ENCODE measurements around the gene MARCOL. TPM values are rescaled to one million over a fixed set of nuclear protein-coding genes. Genes with fewer than 3 reads are reported as not detected.

MARCOL gene
- total RNA-seq, 1 experiment from 2014 or later = not detected

DNA sequence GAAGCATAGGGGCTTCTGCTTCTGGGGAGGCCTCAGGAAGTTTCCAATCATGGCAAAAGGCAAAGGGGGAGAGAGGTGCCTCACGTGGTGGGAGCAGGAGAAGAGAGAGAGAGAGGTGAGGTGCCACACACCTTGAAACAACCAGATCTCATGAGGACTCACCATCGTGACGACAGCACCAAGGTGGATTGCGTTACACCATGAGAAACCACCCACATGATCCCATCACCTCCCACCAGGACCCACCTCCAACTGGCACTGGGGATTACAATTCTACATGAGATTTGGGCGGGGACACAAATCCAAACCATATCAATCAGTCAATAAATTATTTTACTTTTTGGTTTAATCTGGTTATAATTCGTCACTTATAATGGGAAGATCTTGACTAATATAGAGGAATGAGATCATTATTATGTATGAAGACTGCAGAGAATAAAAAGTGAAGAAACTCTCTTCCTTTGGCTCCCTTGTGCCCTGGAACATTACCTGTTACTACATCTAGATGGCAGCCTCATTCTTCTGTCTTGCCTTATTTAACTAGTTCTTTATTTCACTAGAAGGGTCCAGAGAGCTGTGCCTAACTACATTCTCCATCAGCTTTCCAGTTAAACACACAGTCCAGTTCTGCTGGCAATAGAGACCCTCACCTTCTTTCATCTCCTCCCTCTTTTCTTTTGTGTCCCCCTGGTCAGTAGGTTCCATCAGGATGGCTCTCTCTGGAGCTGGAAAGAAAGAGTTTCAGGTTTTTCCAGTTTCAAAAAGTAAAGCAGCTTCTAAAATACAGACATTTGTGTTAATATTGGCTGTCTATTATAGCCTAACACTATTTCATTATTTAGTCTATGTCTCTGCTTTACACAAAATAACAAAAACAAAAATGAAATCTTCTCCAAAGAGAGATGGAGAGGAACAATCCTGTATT lies 52.2 kb downstream of the MARCOL start:
- Histone ChIP-seq H3K4me2 (no peak overlapping the region), H3K27ac (no peak overlapping the region), H4K20me1 (ENCODE audit: insufficient read depth) (no peaks in the 10 kb centered on the region), H3K4me1 (replicated peaks; ENCODE audit: insufficient read depth) (no peaks in the 10 kb centered on the region), H3F3A (ENCODE audit: insufficient read depth, low read depth) (no peaks in the 10 kb centered on the region), H3K27me3 (ENCODE audit: insufficient read depth, low read depth) (no peaks in the 10 kb centered on the region), H3K4me3 (no peak overlapping the region), H3K9me3 (ENCODE audit: insufficient read depth, low read depth) (no peaks in the 10 kb centered on the region), H3K79me2 (ENCODE audit: low read depth) (no peaks in the 10 kb centered on the region), H2AFZ (no peak overlapping the region), H3K36me3 (ENCODE audit: low read depth) (no peaks in the 10 kb centered on the region), H3K9me2 (ENCODE audit: insufficient read depth) (no peaks in the 10 kb centered on the region)
- BruUV-seq (replicated peaks) = no TSS peak
- ChIA-PET POLR2A (ENCODE audit: unreplicated experiment) (no interaction called here), CTCF (interaction anchor here (0.5 to 1.4 kb wide), 5 partner anchors 92 to 1444 kb away, joined by 3 to 10 read pairs (median 5); no protein-coding TSS in a partner anchor)
- intact Hi-C loops (cut with micrococcal nuclease; ENCODE audit: unreplicated experiment) = loop anchor here (1.0 to 5.0 kb wide), 3 partner anchors 62 to 438 kb away; no protein-coding TSS in a partner anchor
- TF ChIP-seq EZH2 (IDR thresholded peaks at IDR 0.05; ENCODE audit: low read depth) (no peak), CTCF (conservative IDR thresholded peaks at IDR 0.05) (peak; percentile 68)
- no peak for DNase-seq

Other genes starting within 250 kb of the MARCOL start
- 0.13 TPM in 1 of 2 replicates, not detected in the other for gene SPINK5, start 174.5 kb upstream of the MARCOL start, total RNA-seq (2021)
- not detected in 2 replicates for gene SPINK14, start 70.0 kb upstream of the MARCOL start, total RNA-seq (2021)
- not detected in 2 replicates for gene SPINK6, start 35.5 kb upstream of the MARCOL start, total RNA-seq (2021)
- not detected in 2 replicates for gene SPINK13, start 30.3 kb downstream of the MARCOL start, total RNA-seq (2021)
- gene SPINK7, start 73.9 kb downstream of the MARCOL start, total RNA-seq (2021) = not detected in 2 replicates
- not detected in 2 replicates for gene SPINK9, start 97.0 kb downstream of the MARCOL start, total RNA-seq (2021)
- gene FBXO38, start 145.4 kb downstream of the MARCOL start, total RNA-seq (2021) = 39.2 and 49.8 TPM in 2 replicates

Data from PC-9 (cell line).